Naive thymus-derived CD4-positive, alpha-beta T cell (primary cell): ENCODE measurements around the gene FTMT. TPM values are rescaled to one million over a fixed set of nuclear protein-coding genes. Genes with fewer than 3 reads are reported as not detected.
"Not testable (repeated sequence)": the region's sequence is repeated elsewhere in the genome, so short reads cannot be mapped to it uniquely, and the experiment has no call there.

Experiments used
- ATAC-seq: fragments of 150-1000 bp; cut with Tn5 transposase; 2 replicates; pipeline ENCODE4 v1.10.0; 2021; ENCODE audit warnings: mild to moderate bottlenecking, moderate library complexity
- CTCF ChIA-PET: fragments of 350-600 bp; sonication (Branson Sonifier 250); formaldehyde crosslinking; loops from one replicate; lab custom pipeline; 2021; ENCODE audit warnings: antibody characterized with exemption; lab: Charles Lee
- POLR2A ChIA-PET: fragments of 350-600 bp; sonication (Branson Sonifier 250); formaldehyde crosslinking; loops from one replicate; lab custom pipeline; 2021; ENCODE audit warnings: antibody characterized with exemption, inconsistent platforms; lab: Charles Lee
- DNase-seq, 9 donors: peaks; one replicate each; pipeline versions ENCODE4 v3.0.0 to v3.0.0-alpha.2; 2020 to 2022; ENCODE audit warnings: mixed read lengths in 1 of 9
- H3K27ac ChIP-seq: one replicate; pipeline ENCODE4 v1.7.0; 2013; ENCODE audit warnings: mild to moderate bottlenecking, low read depth, low read length, moderate library complexity
- H3K27me3 ChIP-seq, 2 donors: one replicate each; pipeline ENCODE4 v1.7.0; 2013; ENCODE audit warnings: low read length in 2 of 2, mild to moderate bottlenecking in 2 of 2, moderate library complexity in 2 of 2; ENCODE audit not compliant: control insufficient read depth in 2 of 2, insufficient read depth in 2 of 2
- H3K36me3 ChIP-seq, 3 experiments: 1 replicate in 2 of 3; 2 replicates in 1 of 3; pipeline ENCODE4 v1.7.0; 2013; ENCODE audit warnings: low read length in 3 of 3, mild to moderate bottlenecking in 3 of 3, moderate library complexity in 1 of 3; ENCODE audit not compliant: insufficient read depth in 3 of 3, control insufficient read depth in 2 of 3
- H3K4me1 ChIP-seq, 2 donors: one replicate each; pipeline ENCODE4 v1.7.0; 2013; ENCODE audit warnings: low read length in 2 of 2, mild to moderate bottlenecking in 2 of 2, moderate library complexity in 1 of 2; ENCODE audit not compliant: control insufficient read depth in 2 of 2, insufficient read depth in 2 of 2
- H3K4me3 ChIP-seq: 2 replicates; pipeline ENCODE4 v1.7.0; 2013; ENCODE audit warnings: mild to moderate bottlenecking, low read length
- H3K9me3 ChIP-seq, 3 experiments: 1 replicate in 2 of 3; 2 replicates in 1 of 3; pipeline ENCODE4 v1.7.0; 2013; ENCODE audit warnings: low read length in 3 of 3; ENCODE audit not compliant: control insufficient read depth in 2 of 3
- H3K27ac Mint-ChIP-seq, 9 donors: one replicate each; pipeline ENCODE4 v1.8.0; 2020 to 2022; ENCODE audit warnings: mixed read lengths in 9 of 9, mild to moderate bottlenecking in 8 of 9, moderate library complexity in 5 of 9, inconsistent platforms in 2 of 9
- H3K27me3 Mint-ChIP-seq, 5 donors: one replicate each; pipeline ENCODE4 v1.8.0; 2021 to 2022; ENCODE audit warnings: mixed read lengths in 5 of 5, mild to moderate bottlenecking in 1 of 5
- H3K36me3 Mint-ChIP-seq, 5 donors: one replicate each; pipeline ENCODE4 v1.8.0; 2020 to 2022; ENCODE audit warnings: mixed read lengths in 5 of 5, mild to moderate bottlenecking in 3 of 5, inconsistent platforms in 1 of 5
- H3K4me1 Mint-ChIP-seq, 7 donors: one replicate each; pipeline ENCODE4 v1.8.0; 2020 to 2022; ENCODE audit warnings: mixed read lengths in 7 of 7, mild to moderate bottlenecking in 3 of 7, inconsistent platforms in 1 of 7
- H3K4me3 Mint-ChIP-seq, 10 donors: one replicate each; pipeline ENCODE4 v1.8.0; 2020 to 2022; ENCODE audit warnings: mild to moderate bottlenecking in 10 of 10, mixed read lengths in 10 of 10, moderate library complexity in 6 of 10, inconsistent platforms in 2 of 10
- H3K9me3 Mint-ChIP-seq, 11 donors: one replicate each; pipeline ENCODE4 v1.8.0; 2020 to 2022; ENCODE audit warnings: mixed read lengths in 11 of 11, mild to moderate bottlenecking in 4 of 11, inconsistent platforms in 1 of 11, moderate library complexity in 1 of 11
- intact Hi-C, 2 donors: fragments of 100-400 bp; cut with micrococcal nuclease; formaldehyde crosslinking; loops; one replicate each; pipeline ENCODE4 v1.15.1; 2023
- polyA plus RNA-seq, 2 donors: library from polyadenylated mRNA; unstranded; fragments of 300-500 nt; fragmentation: Illumina TruSeq; gene quantifications; one replicate each; pipeline ENCODE4 v1.2.3, GENCODE V29; 2021
- total RNA-seq, 6 experiments: library from RNA in 5 of 6; stranded (reverse) in 5 of 6; gene quantifications; 1 replicate in 5 of 6; 2 replicates in 1 of 6; pipeline ENCODE4 v1.2.3 and lab custom pipeline; 2021 to 2026

FTMT gene
- total RNA-seq (not detected), polyA plus RNA-seq (not detected), total RNA-seq (lab: John Stamatoyannopoulos, UW) (not detected)

GRCh38 chr5:121851643-121852574, at the start of gene FTMT:
TSS of gene FTMT (plus strand) at chr5:121851882. CDS start at chr5:121851964, 82 bp downstream.
- POLR2A ChIA-PET: no interaction called here
- Mint-ChIP-seq H3K27ac (no peak within 1 kb of the TSS), H3K27me3 (no peaks in the 10 kb centered on the region), H3K36me3 (no peaks in the 10 kb centered on the region), H3K4me3 (no peak within 1 kb of the TSS), H3K9me3 (peaks cover 0 to 4% (median 0%) of the 10 kb centered on the region in 11 donors), H3K4me1 (no peaks in the 10 kb centered on the region)
- intact Hi-C loops: no loop called here
- CTCF ChIA-PET: no interaction called here
- no peak within 1 kb of the TSS for H3K4me3 ChIP-seq
- ATAC-seq: no peak
- no peak within 1 kb of the TSS for H3K27ac ChIP-seq
- H3K36me3 ChIP-seq: no peaks in the 10 kb centered on the region
- no peak for DNase-seq
- H3K4me1 ChIP-seq: no peaks in the 10 kb centered on the region
- no peaks in the 10 kb centered on the region for H3K9me3 ChIP-seq
- H3K27me3 ChIP-seq: no peaks in the 10 kb centered on the region

GRCh38 chr5:121805251-121805650, 46.4 kb upstream of the FTMT start:
- H3K4me3 Mint-ChIP-seq, H3K27ac ChIP-seq, H3K36me3 Mint-ChIP-seq, H3K4me3 ChIP-seq, H3K4me1 Mint-ChIP-seq, intact Hi-C loops, H3K9me3 ChIP-seq, DNase-seq, H3K27me3 Mint-ChIP-seq, POLR2A ChIA-PET, CTCF ChIA-PET, ATAC-seq, H3K27me3 ChIP-seq, H3K27ac Mint-ChIP-seq, H3K36me3 ChIP-seq, H3K4me1 ChIP-seq: not testable (repeated sequence)
- peaks cover 0 to 24% (median 7%) of the 10 kb centered on the region in 11 donors for H3K9me3 Mint-ChIP-seq

GRCh38 chr5:121805911-121806310, 45.8 kb upstream of the FTMT start:
- no peak overlapping the region for H3K27ac Mint-ChIP-seq
- no peak overlapping the region for H3K27ac ChIP-seq
- no peak for ATAC-seq
- H3K9me3 Mint-ChIP-seq: peaks cover 3 to 30% (median 9%) of the 10 kb centered on the region in 11 donors
- H3K36me3 ChIP-seq: no peaks in the 10 kb centered on the region
- ChIA-PET CTCF (no interaction called here), POLR2A (no interaction called here)
- H3K4me3 Mint-ChIP-seq: no peak overlapping the region
- no peaks in the 10 kb centered on the region for H3K27me3 Mint-ChIP-seq
- peaks cover 0 to 2% (median 0%) of the 10 kb centered on the region in 7 donors for H3K4me1 Mint-ChIP-seq
- H3K9me3 ChIP-seq: no peaks in the 10 kb centered on the region
- DNase-seq: no peak
- intact Hi-C loops: no loop called here
- H3K4me3 ChIP-seq: no peak overlapping the region
- H3K27me3 ChIP-seq: no peaks in the 10 kb centered on the region
- H3K36me3 Mint-ChIP-seq: no peaks in the 10 kb centered on the region
- H3K4me1 ChIP-seq: no peaks in the 10 kb centered on the region

- Histone ChIP-seq H3K4me3 (no peak overlapping the region), H3K36me3 (no peaks in the 10 kb centered on the region), H3K27me3 (no peaks in the 10 kb centered on the region), H3K27ac (no peak overlapping the region), H3K4me1 (no peaks in the 10 kb centered on the region), H3K9me3 (no peaks in the 10 kb centered on the region)
- Mint-ChIP-seq H3K4me1 (no peaks in the 10 kb centered on the region), H3K27ac (no peak overlapping the region), H3K4me3 (no peak overlapping the region), H3K9me3 (peaks cover 0 to 19% (median 4%) of the 10 kb centered on the region in 11 donors), H3K27me3 (no peaks in the 10 kb centered on the region), H3K36me3 (no peaks in the 10 kb centered on the region)
- ATAC-seq (no peak), DNase-seq (no peak)
- intact Hi-C loops: no loop called here
- POLR2A ChIA-PET: no interaction called here
- CTCF ChIA-PET: no interaction called here
Observed at GRCh38 chr5:121816164-121816563, 35.5 kb upstream of the FTMT start.

GRCh38 chr5:121819682-121820261, 31.9 kb upstream of the FTMT start:
- no peak overlapping the region for H3K27ac Mint-ChIP-seq
- H3K36me3 ChIP-seq: no peaks in the 10 kb centered on the region
- CTCF ChIA-PET: no interaction called here

GRCh38 chr5:121833617-121834016, 18.1 kb upstream of the FTMT start:
- H3K27ac Mint-ChIP-seq: no peak overlapping the region
- H3K4me3 Mint-ChIP-seq: no peak overlapping the region
- DNase-seq (no peak), ATAC-seq (no peak)
- H3K4me1 Mint-ChIP-seq: no peaks in the 10 kb centered on the region
- intact Hi-C loops: no loop called here
- H3K36me3 ChIP-seq: no peaks in the 10 kb centered on the region
- H3K4me1 ChIP-seq: no peaks in the 10 kb centered on the region
- H3K9me3 Mint-ChIP-seq: peaks cover 0 to 7% (median 5%) of the 10 kb centered on the region in 11 donors
- H3K27me3 ChIP-seq: no peaks in the 10 kb centered on the region
- H3K9me3 ChIP-seq: peaks cover 0 to 2% (median 0%) of the 10 kb centered on the region in 3 experiments
- POLR2A ChIA-PET: no interaction called here
- no peak overlapping the region for H3K4me3 ChIP-seq
- CTCF ChIA-PET: no interaction called here
- H3K27ac ChIP-seq: no peak overlapping the region
- peaks cover 0 to 6% (median 4%) of the 10 kb centered on the region in 5 donors for H3K27me3 Mint-ChIP-seq
- H3K36me3 Mint-ChIP-seq: peaks cover 0 to 6% (median 0%) of the 10 kb centered on the region in 5 donors

More at GRCh38 chr5:121819682-121820261, 31.9 kb upstream of the FTMT start:
- Mint-ChIP-seq H3K27me3 (no peaks in the 10 kb centered on the region), H3K4me1 (no peaks in the 10 kb centered on the region), H3K9me3 (peaks cover 0 to 24% (median 3%) of the 10 kb centered on the region in 11 donors), H3K4me3 (no peak overlapping the region), H3K36me3 (no peaks in the 10 kb centered on the region)
- no peak overlapping the region for H3K27ac ChIP-seq
- POLR2A ChIA-PET: no interaction called here
- H3K4me1 ChIP-seq: no peaks in the 10 kb centered on the region
- no peaks in the 10 kb centered on the region for H3K27me3 ChIP-seq
- DNase-seq (no peak), ATAC-seq (no peak)
- intact Hi-C loops: no loop called here
- no peak overlapping the region for H3K4me3 ChIP-seq
- no peaks in the 10 kb centered on the region for H3K9me3 ChIP-seq
